Stimulated activated CD8-positive, alpha-beta memory T cell treated with anti-CD3 and anti-CD28 coated beads, Interleukin-12 subunit alpha, Interleukin-12 subunit beta, amount 100 ng/mL, for 4 hours (primary cell): Measurements from ENCODE around the gene MEIS3.
A peak's percentile ranks its signal among the peaks of the same experiment; 100 is the strongest.

Source experiments
- DNase-seq: peaks from one replicate; pipeline ENCODE4 v3.0.0-alpha.2; 2020; ENCODE audit warnings: low read depth

The MEIS3 gene

DNA sequence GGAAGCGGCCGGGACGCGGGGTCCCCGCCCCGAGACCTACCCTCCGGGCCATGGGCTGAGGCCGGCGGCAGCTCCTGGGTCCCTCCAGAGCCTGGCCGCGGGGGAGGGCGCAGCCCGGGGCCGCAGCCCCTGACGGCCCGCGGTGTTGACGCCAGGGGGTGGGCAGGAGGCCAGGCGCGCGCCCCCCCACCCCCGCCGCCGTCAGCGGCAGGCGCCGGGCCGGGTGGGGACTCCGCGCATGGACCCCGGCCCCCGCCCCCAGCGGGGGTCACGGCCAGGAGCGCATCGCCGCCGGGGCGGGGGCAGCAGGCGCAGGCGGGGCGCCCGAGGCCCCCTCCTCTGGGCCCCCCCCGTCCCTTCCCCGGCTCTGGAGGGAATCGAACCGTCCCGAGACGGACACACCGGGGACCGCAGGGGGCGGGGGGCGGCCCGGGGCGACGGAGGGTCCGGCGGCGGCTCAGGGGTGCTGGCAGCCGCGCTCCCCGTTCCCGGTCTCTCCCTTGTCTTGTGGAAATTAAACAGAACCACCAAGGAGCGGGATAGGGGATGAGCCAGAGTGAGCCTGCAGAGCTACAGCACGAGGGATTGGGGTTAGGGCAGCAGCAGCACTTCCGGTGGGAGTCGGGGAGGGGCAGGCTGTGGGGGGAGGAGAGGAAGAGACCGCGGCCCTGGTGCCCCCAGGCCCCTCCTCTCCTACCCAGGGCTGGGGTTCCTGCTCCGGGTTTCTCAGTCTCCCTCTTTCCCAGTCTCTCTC, at the start of gene MEIS3:
TSS of gene MEIS3 (minus strand) at position 498 of the 754 bp plus-strand sequence. CDS start at position 52, 446 bp downstream.
- no peak for DNase-seq

DNA sequence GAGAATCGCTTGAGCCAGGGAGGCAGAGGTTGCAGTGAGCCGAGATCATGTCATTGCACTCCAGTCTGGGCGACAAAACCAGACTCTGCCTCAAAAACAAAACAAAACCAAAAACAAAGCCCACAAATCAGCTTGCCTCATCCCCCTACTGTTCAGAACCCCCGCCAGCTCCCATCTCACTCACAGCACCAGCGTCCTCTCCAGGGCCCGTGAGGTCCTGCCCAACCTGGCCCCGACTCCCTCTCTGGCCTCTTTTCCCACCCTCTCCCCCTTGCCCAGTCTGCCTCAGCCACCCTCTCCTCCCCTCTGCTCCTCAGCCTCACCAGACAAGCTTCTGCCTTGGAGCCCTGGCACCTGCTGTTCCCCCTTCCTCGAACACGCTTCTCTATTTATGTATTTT, 48.6 kb upstream of the MEIS3 start:
- no peak for DNase-seq

DNA sequence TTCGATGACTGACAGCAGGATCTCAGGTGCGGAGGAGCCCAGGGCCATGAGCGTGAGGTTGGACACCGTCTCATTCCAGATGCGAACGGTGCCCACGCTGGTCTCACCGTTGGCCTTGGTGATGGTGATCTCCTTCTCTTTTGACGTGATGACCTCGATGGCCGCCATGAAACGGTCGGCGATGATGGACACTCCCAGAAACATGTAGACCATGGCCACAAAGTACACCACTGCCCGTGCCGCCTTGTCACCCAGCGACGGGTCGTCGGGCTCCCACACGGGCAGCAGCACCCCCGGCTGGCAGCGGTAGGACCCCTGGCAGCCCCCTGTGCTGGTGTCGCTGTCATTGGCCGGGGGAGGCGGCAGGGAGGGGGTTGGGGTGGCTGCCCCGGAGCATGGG, 46.6 kb upstream of the MEIS3 start:
- DNase-seq, result no peak

DNA sequence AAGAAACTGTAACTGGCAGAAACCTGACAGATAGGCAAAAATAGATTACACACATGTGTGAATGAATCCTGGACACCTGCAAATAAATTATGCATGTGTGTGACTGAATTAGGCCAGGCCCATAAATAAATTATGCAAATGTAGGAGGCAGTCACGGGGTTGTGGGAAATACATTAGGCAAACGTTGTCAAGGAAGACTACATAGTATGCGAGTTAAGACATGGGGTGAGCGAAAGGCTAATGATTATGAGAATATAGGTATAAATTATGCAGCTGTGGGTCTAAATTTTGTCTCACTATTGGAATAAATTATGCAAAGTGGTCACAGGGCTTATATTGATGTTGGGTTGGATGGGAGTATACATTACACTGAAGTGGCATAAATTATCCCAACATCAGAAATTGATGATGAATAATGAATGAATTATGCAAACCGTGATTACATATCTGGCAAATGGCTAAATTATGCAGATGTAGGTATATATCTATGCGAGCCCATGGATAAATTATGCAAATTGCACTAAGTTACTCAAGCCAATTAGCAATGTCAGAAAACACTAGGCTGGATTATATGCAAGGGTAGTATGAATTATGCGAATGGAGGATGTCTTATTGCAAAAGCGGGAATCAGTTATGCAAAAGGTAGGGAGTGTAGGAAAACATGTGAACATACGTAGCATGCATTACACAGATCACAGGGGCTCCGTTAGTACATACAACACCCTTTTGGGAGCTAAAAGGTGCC, 45.5 kb upstream of the MEIS3 start:
- no peak for DNase-seq

DNA sequence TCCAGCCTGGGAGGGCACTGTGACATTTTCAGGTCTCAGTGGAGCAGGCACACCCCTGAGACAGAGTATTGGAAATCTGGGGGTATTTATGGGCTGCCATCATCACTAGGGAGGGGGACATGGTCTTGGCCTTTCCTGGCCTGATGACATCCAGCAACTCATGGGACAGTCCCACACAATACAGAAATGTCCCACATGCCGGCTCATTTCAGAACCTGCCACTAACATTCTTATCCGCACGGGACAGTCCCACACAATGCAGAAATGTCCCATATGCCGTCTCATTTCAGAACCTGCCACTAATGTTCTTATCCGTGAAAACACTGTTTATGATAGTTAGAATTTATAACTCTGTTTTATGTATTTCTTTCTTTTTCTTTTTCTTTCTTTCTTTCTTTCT, 42.5 kb upstream of the MEIS3 start:
- no peak for DNase-seq

DNA sequence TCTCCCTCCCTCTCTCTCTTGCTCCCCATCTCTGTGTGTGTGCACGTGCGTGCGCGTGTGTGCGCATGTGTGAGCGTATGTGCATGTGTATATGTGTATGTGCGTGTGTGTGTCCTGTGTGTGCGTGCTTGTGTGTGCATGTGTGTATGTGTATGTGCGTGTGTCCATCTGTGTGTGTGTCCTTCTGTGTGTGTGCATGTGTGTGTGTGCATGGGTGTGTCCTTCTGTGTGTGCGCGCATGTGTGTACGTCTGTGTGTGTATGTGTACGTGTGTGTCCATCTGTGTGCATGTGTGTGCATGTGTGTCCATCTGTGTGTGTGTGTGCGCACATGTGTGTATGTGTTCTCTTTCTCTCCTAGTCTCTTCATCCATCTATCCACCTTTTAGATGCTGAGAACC, 40.1 kb upstream of the MEIS3 start:
- no peak for DNase-seq

DNA sequence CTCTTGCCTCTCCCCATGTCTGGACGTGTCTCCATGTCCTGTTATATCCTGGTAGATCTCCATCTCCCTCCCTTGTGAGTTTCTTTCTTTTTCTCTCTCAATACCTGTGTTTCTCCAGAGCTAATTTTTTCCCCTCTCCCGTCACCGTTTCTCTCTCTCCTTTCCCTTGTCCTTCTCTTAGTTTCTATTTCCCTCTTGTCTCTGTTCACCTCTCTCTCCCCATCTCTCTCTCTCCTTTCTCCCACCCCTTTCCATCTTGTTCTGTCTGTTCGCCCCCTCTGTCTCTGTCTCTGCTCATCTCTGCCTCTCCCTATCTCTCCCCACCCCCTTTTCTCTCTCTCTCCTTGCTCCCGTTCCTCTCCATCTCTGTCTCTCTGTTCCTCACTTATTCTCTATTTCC, 39.3 kb upstream of the MEIS3 start:
- DNase-seq, result no peak

DNA sequence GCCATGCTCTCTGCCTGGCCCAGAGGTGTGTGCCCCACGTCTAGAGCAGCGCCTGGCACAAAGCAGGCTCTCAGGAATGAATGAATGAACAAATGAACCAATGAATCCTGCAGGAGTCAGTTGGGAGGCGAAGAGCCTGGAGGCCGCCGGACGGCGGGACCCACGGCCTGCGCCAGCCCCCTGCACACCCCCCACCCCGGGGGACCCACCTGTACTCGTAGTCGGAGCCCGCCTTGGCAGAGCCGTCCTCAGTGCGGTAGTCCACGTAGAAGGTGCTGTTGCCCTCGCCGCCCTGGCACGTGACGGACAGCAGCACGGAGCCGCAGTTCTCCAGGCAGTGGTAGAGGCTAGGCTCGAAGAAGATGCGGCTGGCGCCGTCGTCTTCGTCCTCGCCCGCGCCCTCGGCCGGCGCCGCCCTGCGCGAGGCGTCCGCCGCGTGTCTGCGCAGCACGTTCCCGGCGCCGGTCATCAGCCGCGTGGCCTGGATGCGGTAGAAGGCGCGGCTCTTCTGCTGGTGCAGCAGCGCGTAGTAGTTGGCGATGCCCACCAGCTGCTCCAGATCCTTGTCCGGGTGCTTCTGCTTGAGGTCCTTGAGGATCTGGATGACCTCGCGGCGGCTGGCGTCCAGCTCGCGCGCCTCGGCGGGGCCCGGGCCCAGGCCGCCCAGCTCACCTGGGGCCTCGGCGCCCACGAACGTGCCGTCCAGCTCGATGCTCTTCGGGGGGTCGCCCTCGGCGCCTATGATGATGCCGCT, 37.6 kb upstream of the MEIS3 start:
- DNase-seq, result no peak

DNA sequence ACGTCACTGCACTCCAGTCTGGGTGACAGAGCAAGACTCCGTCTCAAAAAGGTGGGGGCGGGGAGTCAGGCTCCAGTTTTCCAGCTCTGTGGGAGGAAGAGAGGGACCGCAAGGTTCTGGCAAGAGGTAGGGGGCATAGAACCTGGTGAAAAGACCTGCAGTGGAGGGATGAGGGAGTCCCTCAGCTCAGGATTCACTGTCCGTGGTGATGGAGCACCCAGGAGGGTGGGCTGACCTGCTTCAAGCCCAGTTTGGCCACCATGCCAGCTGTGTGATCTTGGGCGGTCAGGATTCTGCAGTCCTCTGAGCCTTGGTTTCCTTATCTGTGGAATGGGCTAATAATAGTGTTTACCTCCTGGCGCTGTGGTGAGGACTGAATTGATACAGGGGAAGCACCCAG, 31.2 kb upstream of the MEIS3 start:
- DNase-seq, result no peak

DNA sequence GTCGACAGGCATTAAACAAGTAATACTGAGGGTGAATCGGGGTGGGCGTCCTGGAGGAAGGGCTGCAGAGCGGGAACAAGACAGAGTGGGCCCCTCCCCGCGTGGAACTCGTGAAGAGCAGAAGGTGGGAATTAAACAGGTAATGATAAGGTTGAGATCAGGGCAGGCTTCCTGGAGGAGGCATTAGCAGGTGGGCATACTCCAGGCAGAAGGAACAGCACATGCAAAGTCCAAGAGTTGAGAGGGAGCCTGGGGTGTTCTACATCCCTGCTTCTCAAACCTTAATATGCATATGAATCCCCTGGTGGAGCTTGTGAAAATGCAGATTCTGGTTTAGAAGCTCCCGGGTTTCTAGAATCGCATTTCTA, 29.0 kb upstream of the MEIS3 start:
- no peak for DNase-seq

DNA sequence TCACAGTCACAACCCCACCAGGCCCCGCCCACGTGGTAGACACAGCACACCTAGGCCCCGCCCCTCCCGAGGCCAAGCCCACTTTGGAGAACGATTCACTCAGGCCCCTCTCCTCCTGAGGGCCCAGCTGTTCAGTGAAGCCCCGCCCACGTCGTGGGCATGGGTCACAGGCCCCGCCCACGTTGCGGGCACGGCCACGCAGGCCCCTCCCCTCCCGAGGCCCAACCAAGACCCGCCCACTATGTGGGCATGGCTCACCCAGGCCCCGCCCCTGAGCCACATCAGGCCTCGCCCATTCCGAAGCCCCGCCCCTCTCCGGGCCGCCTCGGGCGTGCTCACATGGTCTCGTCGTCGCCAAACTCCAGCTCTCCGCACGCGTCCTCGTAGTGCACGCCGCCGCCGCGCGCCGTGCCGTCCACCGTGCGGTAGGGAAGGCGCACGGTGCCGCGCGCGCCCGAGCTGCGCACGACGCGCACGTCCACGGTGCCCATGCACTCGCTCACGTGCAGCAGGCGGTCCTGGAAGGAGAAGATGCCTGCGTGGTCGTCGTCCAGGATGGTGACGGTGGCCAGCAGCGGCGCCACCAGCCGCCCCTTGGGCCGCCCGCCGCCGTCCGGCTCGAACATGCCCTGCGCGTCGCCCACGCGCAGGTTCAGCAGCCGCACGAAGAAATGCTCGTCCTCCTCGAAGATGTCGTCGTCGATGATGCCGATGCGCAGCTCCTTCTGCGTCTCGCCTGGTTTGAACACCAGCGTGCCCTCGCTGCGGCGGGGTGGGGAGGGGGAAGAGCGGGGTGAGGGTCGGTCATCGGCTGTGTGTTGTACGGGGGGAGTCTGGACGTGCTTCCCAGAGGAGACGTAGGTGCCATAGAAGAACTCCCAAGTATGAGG, 28.4 kb upstream of the MEIS3 start:
- no peak for DNase-seq

DNA sequence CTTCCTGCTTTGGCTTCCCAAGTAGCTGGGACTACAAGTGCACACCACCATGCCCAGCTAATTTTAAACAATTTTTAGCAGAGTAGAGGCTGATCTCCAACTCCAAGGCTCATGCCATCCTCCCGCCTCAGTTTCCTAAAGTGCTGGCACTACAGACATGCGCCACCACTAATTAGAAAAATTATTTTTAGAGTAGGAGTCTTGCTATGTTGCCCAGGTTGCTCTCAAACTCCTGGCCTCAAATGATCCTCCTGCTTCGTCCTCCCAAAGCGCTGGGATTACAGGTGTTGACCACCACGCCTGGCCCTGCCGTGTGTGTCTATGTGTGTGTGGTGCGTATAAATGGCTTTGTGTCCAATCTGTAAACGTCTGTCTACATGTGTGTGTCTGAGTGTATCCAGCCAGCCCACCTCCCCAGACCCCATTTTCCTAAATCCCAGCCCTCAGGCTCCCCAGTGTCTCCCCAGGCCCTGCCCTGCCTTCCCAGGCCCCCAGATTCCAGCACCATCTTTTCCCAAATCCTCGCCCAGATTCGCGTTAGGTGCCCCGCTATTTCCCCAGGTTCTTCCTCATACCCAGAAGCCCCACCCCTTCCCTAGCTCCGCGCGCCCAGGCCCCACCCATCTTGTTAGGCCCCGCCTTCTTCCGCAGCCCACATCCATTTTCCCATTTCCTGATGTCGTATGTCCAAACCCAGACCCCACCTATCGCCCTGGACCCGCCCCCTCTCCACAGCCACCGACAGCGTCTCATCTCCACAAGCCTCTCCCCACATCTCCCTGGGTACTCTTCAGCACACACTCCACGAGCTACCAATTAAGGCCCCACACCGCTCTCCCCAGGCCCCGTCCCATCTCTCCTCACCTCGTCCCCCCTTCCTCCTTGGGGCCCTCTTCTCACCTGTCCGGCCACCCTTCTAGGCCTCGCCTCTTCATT, 27.5 kb upstream of the MEIS3 start:
- DNase-seq, result no peak

DNA sequence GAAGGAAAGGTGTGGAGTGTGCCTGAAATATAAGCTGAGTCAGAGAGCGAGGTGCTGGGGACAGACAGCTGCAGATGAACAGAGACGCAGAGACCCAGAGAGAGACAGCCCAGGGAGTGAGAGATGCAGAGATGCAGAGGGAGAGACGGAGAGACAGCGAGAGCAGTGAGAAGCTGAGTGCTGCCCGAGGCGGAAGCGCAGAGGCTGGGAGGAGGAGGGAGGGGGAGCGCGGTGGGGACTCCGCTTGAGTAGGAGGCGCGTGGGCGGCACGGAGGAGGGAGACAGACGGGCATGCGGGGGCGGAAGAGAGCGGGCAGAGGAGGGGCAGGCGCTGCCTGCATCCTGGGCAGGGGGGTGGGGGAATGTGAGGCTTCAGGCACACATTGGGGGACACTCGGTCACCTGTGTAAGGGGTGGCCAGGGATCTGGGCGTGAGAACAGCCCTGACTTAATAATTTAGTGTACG, 26.6 kb upstream of the MEIS3 start:
- peak; percentile 62 for DNase-seq

DNA sequence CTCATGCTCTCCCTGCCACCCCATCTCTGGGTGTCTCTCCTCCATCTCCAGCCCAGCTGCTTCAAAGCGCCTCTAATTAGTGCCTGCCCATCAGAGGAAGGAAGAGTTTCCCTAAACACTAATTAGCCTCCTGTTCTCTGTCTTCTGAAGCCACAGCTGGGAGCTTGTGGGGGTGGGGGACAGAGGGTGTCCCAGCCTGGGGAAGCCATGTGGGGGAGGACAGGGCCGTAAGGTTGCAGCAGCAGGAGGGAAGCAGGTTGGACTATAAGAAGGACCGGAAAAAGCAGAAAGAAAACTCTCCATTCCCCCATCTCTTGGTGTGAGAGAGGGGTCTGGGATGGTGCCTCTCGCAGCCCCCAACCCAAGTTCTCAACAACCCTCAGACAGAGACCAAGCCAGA, 26.2 kb upstream of the MEIS3 start:
- DNase-seq, result no peak

DNA sequence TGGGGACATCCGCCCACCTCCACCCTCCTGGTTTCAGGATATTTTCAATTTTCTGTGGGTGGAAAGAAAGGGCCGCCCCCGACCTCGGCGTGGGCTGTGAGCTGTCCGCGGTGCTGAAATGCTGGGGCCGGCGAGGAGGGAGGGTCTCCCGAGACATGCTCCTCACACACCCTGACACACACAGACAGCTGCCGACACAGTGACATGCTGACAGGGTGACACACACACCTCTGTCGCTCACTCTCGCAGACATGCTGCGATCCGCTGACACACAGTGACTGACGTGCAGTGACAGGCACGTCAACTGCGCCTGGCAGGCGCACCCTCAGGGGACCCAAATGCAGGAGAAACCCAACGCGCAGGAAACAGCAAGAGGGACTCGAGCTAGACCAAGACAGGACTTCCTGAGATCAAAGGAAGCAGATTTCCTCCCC, 25.1 kb upstream of the MEIS3 start:
- DNase-seq, result no peak

DNA sequence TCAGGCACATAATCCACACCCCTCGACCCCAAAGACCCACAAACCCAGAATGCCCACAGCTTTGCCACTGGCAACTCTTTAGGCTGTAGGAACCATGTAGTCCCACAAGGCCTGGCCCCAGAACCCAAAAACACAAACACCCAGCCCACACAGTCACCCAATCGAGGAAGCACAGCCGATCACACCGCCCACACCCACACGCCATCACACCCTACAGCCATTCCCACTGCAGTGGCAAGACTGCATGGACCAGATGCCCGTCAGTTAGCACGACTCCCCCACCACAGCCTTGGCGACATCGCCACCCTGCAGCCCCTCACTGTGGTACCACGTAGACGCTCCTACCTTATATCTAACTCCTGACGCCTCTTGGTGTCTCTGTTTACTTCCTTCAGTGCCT, 24.0 kb upstream of the MEIS3 start:
- DNase-seq, result no peak

DNA sequence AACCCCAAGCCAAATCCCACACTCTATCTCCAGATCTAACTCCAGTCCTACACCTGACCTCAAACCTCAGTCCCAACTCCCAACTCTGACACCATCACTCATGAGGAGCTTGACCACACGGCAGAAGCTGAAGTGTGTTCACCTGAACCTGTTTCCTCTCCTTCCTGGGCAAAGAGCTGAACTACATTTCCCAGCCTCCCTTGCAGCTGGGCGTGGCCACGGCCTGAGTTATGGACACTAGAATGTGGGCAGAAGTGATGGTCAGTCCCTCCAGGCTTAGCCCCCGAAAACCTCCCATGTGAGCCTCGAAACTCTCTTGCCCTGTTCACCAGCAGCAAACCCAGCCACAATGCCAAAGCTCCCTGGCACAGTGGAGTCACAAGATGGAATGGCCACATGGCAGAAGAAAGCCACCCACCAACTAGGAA, 19.5 kb upstream of the MEIS3 start:
- no peak for DNase-seq

DNA sequence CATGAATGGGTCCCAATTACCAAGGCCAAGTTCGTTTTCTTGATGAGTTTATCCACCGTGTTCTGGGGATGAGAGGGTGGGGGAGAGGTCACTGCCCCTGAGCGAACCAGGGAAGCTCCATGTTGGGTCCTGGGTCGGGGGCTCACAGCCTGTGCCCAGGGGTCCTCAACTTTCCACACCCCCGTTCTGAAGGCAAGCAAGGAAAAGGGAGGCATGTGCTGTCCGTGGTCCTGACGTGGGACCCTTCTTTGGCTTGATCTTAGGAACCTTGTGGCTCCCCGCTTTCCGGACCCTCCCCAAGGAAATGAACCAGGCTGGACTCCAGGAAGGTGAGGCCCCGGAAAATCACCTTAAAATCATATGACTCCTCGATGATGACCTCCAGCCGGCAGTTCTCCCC, 18.2 kb upstream of the MEIS3 start:
- no peak for DNase-seq

DNA sequence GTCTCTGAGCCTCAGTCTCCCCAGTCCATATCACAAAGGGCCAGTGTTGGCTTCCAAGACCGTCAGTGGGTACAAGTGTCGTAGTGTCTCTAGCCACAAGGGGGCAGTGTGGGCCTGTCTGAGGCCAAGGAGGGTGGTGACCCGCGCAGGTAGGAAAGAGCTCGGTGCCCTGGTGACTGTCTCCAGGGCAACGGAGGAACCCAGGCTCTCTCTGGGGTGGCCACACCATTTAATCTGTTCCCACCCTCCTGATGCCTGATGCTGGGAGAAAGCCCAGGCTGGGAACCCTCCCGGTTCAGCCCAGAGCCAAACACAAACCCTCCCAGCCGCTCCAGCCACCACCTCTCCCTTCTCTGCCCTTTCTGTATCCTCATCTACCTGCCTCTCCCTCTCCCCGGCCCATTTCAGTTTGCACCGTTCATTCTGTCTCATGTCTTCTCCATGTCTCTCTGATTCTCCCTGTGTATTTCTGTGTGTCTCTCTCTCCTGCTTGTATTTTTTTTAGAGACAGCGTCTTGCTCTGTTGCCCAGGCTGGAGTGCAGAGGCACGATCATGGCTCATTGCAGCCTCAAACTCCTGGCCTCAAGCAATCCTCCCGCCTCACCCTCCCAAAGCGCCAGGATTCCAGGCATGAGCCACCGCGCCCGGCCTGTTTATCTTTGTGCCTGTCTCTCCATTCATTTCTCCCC, 17.5 kb upstream of the MEIS3 start:
- DNase-seq, result peak; percentile 63

DNA sequence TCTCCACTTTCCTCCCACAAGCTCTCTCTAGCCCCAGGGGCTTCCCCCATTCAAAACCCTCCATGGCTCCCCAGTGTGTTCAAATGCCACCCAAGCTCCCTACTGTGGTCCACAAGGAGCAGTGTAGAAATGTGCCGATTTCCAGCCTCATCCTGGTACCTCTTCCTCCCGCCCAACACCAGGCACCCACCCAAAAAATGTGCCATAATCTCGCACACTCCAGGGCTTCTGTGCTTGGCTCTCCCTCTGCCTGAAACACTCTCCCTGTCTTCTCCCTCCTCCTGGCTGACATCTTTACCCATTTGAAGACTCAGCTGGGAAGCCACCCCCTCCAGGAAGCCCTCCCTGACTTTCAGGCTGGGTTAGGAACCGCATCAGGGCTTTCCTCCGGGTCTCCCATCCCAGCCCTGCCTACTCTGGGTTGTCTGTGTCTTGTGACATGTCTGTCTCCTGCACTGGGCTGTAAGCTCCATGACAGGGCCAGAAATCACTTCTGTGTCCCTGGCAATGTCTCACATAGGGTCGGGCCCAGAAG, 16.6 kb upstream of the MEIS3 start:
- no peak for DNase-seq
